ENCODE results near the gene DIPK1B. TPM values are rescaled to one million over a fixed set of nuclear protein-coding genes. Genes with fewer than 3 reads are reported as not detected.

DIPK1B gene
- total and polyA plus RNA-seq, 10 of the 15 experiments (the other 5 are each of a cell fraction or from before 2014, with no cell fraction given), result 0.08 to 0.28 (median 0.13) TPM; not detected in 3

GRCh38 chr9:136741883-136742571 is 29.7 kb downstream of the DIPK1B start (continued):
- TF ChIP-seq SIN3A (IDR thresholded peaks at IDR 0.05; ENCODE audit: low read depth, low read length) (no peak), JUNB (IDR thresholded peaks at IDR 0.05) (no peak), NR2C1 (IDR thresholded peaks at IDR 0.05) (no peak), SPI1 (IDR thresholded peaks at IDR 0.05; ENCODE audit: borderline replicate concordance, insufficient read depth, low read depth, low read length) (no peak), ATF7 (IDR thresholded peaks at IDR 0.05; ENCODE audit: low read depth) (no peak), ZNF622 (IDR thresholded peaks at IDR 0.05) (no peak), DPF2 (IDR thresholded peaks at IDR 0.05) (peak; percentile 76), SUZ12 (IDR thresholded peaks at IDR 0.05; ENCODE audit: unreplicated experiment) (no peak), PAX5 (IDR thresholded peaks at IDR 0.05; ENCODE audit: borderline replicate concordance, low read depth, low read length) (no peak), NRF1 (conservative IDR thresholded peaks at IDR 0.05; ENCODE audit: low read depth, low read length) (no peak), ASH2L (IDR thresholded peaks at IDR 0.05; ENCODE audit: borderline replicate concordance, low read depth) (no peak), ZBTB11 (CRISPR knock-in tag; IDR thresholded peaks at IDR 0.05) (no peak), SREBF2 (IDR thresholded peaks at IDR 0.05; ENCODE audit: low read length) (no peak), WRNIP1 (IDR thresholded peaks at IDR 0.05; ENCODE audit: borderline replicate concordance, low read depth, low read length) (no peak), GABPA (IDR thresholded peaks at IDR 0.05; ENCODE audit: low read depth) (no peak), PML (IDR thresholded peaks at IDR 0.05; ENCODE audit: low read length) (no peak), POLR2AphosphoS5 (IDR thresholded peaks at IDR 0.05; ENCODE audit: low read length) (no peak), ZBTB4 (CRISPR knock-in tag; IDR thresholded peaks at IDR 0.05) (no peak), FOXK2 (IDR thresholded peaks at IDR 0.05) (no peak), IRF4 (IDR thresholded peaks at IDR 0.05; ENCODE audit: low read depth, low read length) (no peak), RCOR1 (conservative IDR thresholded peaks at IDR 0.05; ENCODE audit: low read depth, low read length) (no peak), HDGF (IDR thresholded peaks at IDR 0.05) (no peak)
- TF ChIP-seq, protein P1, sequence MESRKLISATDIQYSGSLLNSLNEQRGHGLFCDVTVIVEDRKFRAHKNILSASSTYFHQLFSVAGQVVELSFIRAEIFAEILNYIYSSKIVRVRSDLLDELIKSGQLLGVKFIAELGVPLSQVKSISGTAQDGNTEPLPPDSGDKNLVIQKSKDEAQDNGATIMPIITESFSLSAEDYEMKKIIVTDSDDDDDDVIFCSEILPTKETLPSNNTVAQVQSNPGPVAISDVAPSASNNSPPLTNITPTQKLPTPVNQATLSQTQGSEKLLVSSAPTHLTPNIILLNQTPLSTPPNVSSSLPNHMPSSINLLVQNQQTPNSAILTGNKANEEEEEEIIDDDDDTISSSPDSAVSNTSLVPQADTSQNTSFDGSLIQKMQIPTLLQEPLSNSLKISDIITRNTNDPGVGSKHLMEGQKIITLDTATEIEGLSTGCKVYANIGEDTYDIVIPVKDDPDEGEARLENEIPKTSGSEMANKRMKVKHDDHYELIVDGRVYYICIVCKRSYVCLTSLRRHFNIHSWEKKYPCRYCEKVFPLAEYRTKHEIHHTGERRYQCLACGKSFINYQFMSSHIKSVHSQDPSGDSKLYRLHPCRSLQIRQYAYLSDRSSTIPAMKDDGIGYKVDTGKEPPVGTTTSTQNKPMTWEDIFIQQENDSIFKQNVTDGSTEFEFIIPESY (IDR thresholded peaks at IDR 0.05), result no peak
- TF ChIP-seq, protein P2, sequence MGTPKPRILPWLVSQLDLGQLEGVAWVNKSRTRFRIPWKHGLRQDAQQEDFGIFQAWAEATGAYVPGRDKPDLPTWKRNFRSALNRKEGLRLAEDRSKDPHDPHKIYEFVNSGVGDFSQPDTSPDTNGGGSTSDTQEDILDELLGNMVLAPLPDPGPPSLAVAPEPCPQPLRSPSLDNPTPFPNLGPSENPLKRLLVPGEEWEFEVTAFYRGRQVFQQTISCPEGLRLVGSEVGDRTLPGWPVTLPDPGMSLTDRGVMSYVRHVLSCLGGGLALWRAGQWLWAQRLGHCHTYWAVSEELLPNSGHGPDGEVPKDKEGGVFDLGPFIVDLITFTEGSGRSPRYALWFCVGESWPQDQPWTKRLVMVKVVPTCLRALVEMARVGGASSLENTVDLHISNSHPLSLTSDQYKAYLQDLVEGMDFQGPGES (IDR thresholded peaks at IDR 0.05), result no peak

All from GM12878 (cell line).